ENCODE results near the gene DLG5.

DNA sequence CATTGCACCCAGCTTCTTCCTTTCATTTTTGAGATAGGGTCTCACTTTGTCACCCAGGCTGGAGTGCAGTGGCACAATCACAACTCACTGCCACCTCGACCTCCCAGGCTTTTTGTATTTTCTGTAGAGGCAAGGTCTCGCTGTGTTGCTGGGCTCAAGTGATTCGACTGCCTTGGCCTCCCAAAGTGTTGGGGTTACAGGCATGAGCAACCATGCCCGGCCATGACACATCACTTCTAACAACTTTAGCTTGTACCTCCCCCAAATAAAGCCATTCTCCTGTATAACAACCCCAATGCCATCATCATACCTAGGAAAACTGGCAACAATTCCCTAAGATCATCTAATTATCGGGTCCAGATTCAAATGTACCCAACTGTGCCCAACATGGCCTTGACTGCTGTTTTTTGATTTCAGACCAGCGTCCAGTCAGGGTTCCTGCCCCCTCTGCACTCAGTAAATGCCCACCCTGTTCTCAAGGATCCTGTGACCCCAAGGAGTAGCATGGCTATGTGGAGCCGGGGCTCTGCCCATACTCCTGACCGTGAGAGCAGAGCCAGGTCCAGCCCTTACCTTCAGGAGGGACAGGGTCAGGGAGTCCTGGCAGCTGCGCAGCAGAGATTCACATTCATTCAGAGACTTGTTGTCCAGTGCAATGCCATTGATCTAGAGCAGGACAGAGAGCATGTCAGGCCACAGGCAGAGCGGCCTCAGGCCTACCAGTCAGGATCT is 102.6 kb downstream of the DLG5 start:
- TF ChIP-seq POLR2AphosphoS5 (IDR thresholded peaks at IDR 0.05; ENCODE audit: low read depth, low read length) (no peak), SIN3A (IDR thresholded peaks at IDR 0.05; ENCODE audit: borderline replicate concordance, insufficient read depth, low read length) (no peak), TAF1 (IDR thresholded peaks at IDR 0.05; ENCODE audit: borderline replicate concordance, insufficient read depth, low read length) (no peak)
- TF ChIP-seq, protein P1, sequence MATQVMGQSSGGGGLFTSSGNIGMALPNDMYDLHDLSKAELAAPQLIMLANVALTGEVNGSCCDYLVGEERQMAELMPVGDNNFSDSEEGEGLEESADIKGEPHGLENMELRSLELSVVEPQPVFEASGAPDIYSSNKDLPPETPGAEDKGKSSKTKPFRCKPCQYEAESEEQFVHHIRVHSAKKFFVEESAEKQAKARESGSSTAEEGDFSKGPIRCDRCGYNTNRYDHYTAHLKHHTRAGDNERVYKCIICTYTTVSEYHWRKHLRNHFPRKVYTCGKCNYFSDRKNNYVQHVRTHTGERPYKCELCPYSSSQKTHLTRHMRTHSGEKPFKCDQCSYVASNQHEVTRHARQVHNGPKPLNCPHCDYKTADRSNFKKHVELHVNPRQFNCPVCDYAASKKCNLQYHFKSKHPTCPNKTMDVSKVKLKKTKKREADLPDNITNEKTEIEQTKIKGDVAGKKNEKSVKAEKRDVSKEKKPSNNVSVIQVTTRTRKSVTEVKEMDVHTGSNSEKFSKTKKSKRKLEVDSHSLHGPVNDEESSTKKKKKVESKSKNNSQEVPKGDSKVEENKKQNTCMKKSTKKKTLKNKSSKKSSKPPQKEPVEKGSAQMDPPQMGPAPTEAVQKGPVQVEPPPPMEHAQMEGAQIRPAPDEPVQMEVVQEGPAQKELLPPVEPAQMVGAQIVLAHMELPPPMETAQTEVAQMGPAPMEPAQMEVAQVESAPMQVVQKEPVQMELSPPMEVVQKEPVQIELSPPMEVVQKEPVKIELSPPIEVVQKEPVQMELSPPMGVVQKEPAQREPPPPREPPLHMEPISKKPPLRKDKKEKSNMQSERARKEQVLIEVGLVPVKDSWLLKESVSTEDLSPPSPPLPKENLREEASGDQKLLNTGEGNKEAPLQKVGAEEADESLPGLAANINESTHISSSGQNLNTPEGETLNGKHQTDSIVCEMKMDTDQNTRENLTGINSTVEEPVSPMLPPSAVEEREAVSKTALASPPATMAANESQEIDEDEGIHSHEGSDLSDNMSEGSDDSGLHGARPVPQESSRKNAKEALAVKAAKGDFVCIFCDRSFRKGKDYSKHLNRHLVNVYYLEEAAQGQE (IDR thresholded peaks at IDR 0.05; ENCODE audit: insufficient read depth in 1 of 2, low read depth in 2 of 2, low read length in 2 of 2) = no peak

All from PFSK-1 (cell line).